HepG2 (cell line): ENCODE data around the gene OR8B2. TPM values are rescaled to one million over a fixed set of nuclear protein-coding genes. Genes with fewer than 3 reads are reported as not detected.
A peak's percentile ranks its signal among the peaks of the same experiment; 100 is the strongest.

Experiments
- ATAC-seq: fragments of 200-7000 bp; cut with Tn5 transposase; 3 replicates; pipeline ENCODE4 v1.9.1; 2020; ENCODE audit warnings: mild to moderate bottlenecking, moderate library complexity
- BruUV-seq: library from RNA; stranded (reverse); fragments of 400-500 nt; replicated peaks from 2 replicates; lab custom pipeline; 2021; lab: Mats Ljungman, UMichigan
- CTCF ChIA-PET: fragments of 300-600 bp; formaldehyde crosslinking; extraction: SDS; loops from one replicate; lab custom pipeline; 2021; ENCODE audit warnings: low total read pairs, inconsistent platforms, low intra/inter-chr PET ratio; lab: Yijun Ruan, JAX
- POLR2A ChIA-PET: fragments of 350-600 bp; sonication (Branson Sonifier 250); formaldehyde crosslinking; loops from one replicate; lab custom pipeline; 2020; ENCODE audit warnings: antibody characterized with exemption, inconsistent platforms; lab: Yijun Ruan, JAX
- DNase-seq: peaks from one replicate; pipeline ENCODE4 v3.0.0-alpha.2; 2015; ENCODE audit warnings: low spot score
- FAIRE-seq: peaks from 3 replicates; lab custom pipeline; 2011; peaks lifted over from hg19 to GRCh38; lab: Jason Lieb, UNC
- H2AFZ ChIP-seq: one replicate; pipeline ENCODE4 v1.6.1; 2011; ENCODE audit warnings: low read length, inconsistent platforms
- H3K27ac ChIP-seq: fragments of 300-600 bp; 3 replicates; pipeline ENCODE4 v1.8.0; 2011; ENCODE audit warnings: mixed run types, mild to moderate bottlenecking, mixed read lengths, low read length, inconsistent platforms; ENCODE audit not compliant: insufficient read depth; ENCODE audit errors: extremely low read length
- H3K27me3 ChIP-seq, 2 experiments: fragments of 200-600 bp in 1 of 2; 2 replicates in 1 of 2; 3 replicates in 1 of 2; pipeline versions ENCODE4 v1.6.0 to v1.8.0; 2011; ENCODE audit warnings: low read length in 2 of 2, mild to moderate bottlenecking in 2 of 2, moderate library complexity in 2 of 2, inconsistent platforms in 1 of 2; ENCODE audit not compliant: insufficient read depth in 2 of 2, control insufficient read depth in 1 of 2
- H3K36me3 ChIP-seq, 2 experiments: fragments of 200-600 bp in 1 of 2; replicated peaks in 1 of 2; 2 replicates in 1 of 2; 3 replicates in 1 of 2; pipeline versions ENCODE4 v1.5.1 to v1.8.0; 2011; ENCODE audit warnings: low read length in 2 of 2, inconsistent platforms in 1 of 2; ENCODE audit not compliant: insufficient read depth in 2 of 2, control insufficient read depth in 1 of 2
- H3K4me1 ChIP-seq: 2 replicates; pipeline ENCODE4 v1.5.1; 2012; ENCODE audit warnings: low read length, inconsistent platforms; ENCODE audit not compliant: insufficient read depth
- H3K4me2 ChIP-seq: 2 replicates; pipeline ENCODE4 v1.6.0; 2011; ENCODE audit warnings: low read depth, low read length, inconsistent platforms
- H3K4me3 ChIP-seq, 3 experiments: fragments of 200-600 bp in 1 of 3; sonication (generic), shearing (Covaris generic) in 1 of 3; replicated peaks in 1 of 3; 2 replicates each; pipeline ENCODE4 v1.5.1; 2011 to 2016; ENCODE audit warnings: low read length in 3 of 3, inconsistent platforms in 2 of 3, low read depth in 2 of 3, mild to moderate bottlenecking in 2 of 3, control low read depth in 1 of 3, mixed read lengths in 1 of 3; ENCODE audit not compliant: insufficient read depth in 1 of 3
- H3K79me2 ChIP-seq: one replicate; pipeline ENCODE4 v1.6.1; 2011; ENCODE audit warnings: low read length, inconsistent platforms; ENCODE audit not compliant: insufficient read depth
- H3K9ac ChIP-seq: 2 replicates; pipeline ENCODE4 v1.6.0; 2011; ENCODE audit warnings: mild to moderate bottlenecking, low read depth, low read length, inconsistent platforms; ENCODE audit not compliant: insufficient read depth
- H3K9me3 ChIP-seq: 2 replicates; pipeline ENCODE4 v1.5.1; 2012; ENCODE audit warnings: mild to moderate bottlenecking, low read length
- H4K20me1 ChIP-seq: 2 replicates; pipeline ENCODE4 v1.6.0; 2011; ENCODE audit warnings: inconsistent platforms, mild to moderate bottlenecking, low read length, moderate library complexity; ENCODE audit not compliant: insufficient read depth
- BHLHE40 ChIP-seq: IDR thresholded peaks from 2 replicates; pipeline ENCODE4 v1.6.1; 2011; ENCODE audit warnings: low read length, improper control_type of control experiment
- CEBPB ChIP-seq: IDR thresholded peaks from 2 replicates; pipeline ENCODE4 v1.6.1; 2011; ENCODE audit warnings: low read depth, low read length, improper control_type of control experiment, borderline replicate concordance
- FOXA3 ChIP-seq: IDR thresholded peaks from 2 replicates; pipeline ENCODE4 v1.6.1; 2016; ENCODE audit warnings: missing genetic modification reagents, missing compliant biosample characterization
- IKZF1 ChIP-seq: fragments of 450-650 bp; IDR thresholded peaks from 2 replicates; pipeline ENCODE4 v1.7.1; 2016
- KLF11 ChIP-seq: IDR thresholded peaks from 2 replicates; pipeline ENCODE4 v1.6.1; 2016; ENCODE audit warnings: missing compliant biosample characterization
- MAFK ChIP-seq, 2 experiments: IDR thresholded peaks in 1 of 2; conservative IDR thresholded peaks in 1 of 2; 2 replicates each; pipeline ENCODE4 v1.6.1; 2011; ENCODE audit warnings: improper control_type of control experiment in 2 of 2, low read length in 2 of 2
- SMC3 ChIP-seq: IDR thresholded peaks from 2 replicates; pipeline ENCODE4 v1.6.1; 2011; ENCODE audit warnings: low read length, improper control_type of control experiment
- ZNF660 ChIP-seq: sonication (generic); formaldehyde crosslinking; IDR thresholded peaks from 2 replicates; pipeline ENCODE4 v1.5.1; 2020; ENCODE audit warnings: mild to moderate bottlenecking, low read depth, missing genetic modification reagents, borderline replicate concordance
- ZNF75D ChIP-seq: sonication (generic); formaldehyde crosslinking; IDR thresholded peaks from 2 replicates; pipeline ENCODE4 v1.8.1; 2023; ENCODE audit warnings: missing genetic modification reagents, mild to moderate bottlenecking, borderline replicate concordance
- ZNF841 ChIP-seq: sonication (generic); formaldehyde crosslinking; IDR thresholded peaks from 2 replicates; pipeline ENCODE4 v1.8.1; 2023; ENCODE audit warnings: missing genetic modification reagents, borderline replicate concordance
- ZZZ3 ChIP-seq: sonication (generic); formaldehyde crosslinking; IDR thresholded peaks from 2 replicates; pipeline ENCODE4 v1.4.0; 2020; ENCODE audit warnings: missing genetic modification reagents, mild to moderate bottlenecking, borderline replicate concordance
- in situ Hi-C: cut with HindIII; loops from 2 replicates; pipeline ENCODE4 v1.10.0; 2017; ENCODE audit warnings: low pct_unique_long_range_greater_than_20kb; ENCODE audit not compliant: extremely low pct_ligation_motif_present
- intact Hi-C: fragments of 100-400 bp; cut with micrococcal nuclease; formaldehyde crosslinking; loops from one replicate; pipeline ENCODE4 v1.10.0; 2022; ENCODE audit not compliant: unreplicated experiment
- polyA plus RNA-seq, 8 experiments: library from polyadenylated mRNA; depleted of rRNA in 3 of 8; stranded (reverse) in 7 of 8; unstranded in 1 of 8; fragments of >200 nt; fragmentation: Illumina TruSeq in 4 of 8; extraction: Trizol in 4 of 8; gene quantifications; 2 replicates each; pipeline versions ENCODE4 v1.2.1 to v1.2.3, GENCODE V29; 2011 to 2016; ENCODE audit warnings: low read depth in 4 of 8, missing spikeins in 1 of 8, mixed read lengths in 1 of 8; ENCODE audit not compliant: insufficient read depth in 1 of 8
- total RNA-seq, 5 experiments: library from RNA; depleted of rRNA; stranded (reverse); fragments of >200 nt; fragmentation: Illumina TruSeq; extraction: Trizol; gene quantifications; 2 replicates each; pipeline ENCODE4 v1.2.3, GENCODE V29; 2016; ENCODE audit warnings: low read depth in 1 of 5
- TF ChIP-seq, protein P1 (sequence below): sonication (generic); formaldehyde crosslinking; IDR thresholded peaks from 2 replicates; pipeline ENCODE4 v1.5.0; 2020; ENCODE audit warnings: mild to moderate bottlenecking, missing genetic modification reagents, moderate library complexity
- TF ChIP-seq, protein P2 (sequence below): IDR thresholded peaks from 2 replicates; pipeline ENCODE4 v1.6.1; 2012; ENCODE audit warnings: low read depth, low read length, improper control_type of control experiment
- TF ChIP-seq, protein P3 (sequence below), 2 experiments: sonication (generic) in 1 of 2; formaldehyde crosslinking in 1 of 2; IDR thresholded peaks; 2 replicates each; pipeline versions ENCODE4 v1.5.1 to v1.6.1; 2011 to 2020; ENCODE audit warnings: borderline replicate concordance in 1 of 2, low read depth in 1 of 2, low read length in 1 of 2, mild to moderate bottlenecking in 1 of 2, missing genetic modification reagents in 1 of 2, moderate library complexity in 1 of 2

Gene OR8B2
- total and polyA plus RNA-seq, 2 of the 13 experiments (the other 11 are each of a cell fraction or from before 2014, with no cell fraction given), result not detected

DNA sequence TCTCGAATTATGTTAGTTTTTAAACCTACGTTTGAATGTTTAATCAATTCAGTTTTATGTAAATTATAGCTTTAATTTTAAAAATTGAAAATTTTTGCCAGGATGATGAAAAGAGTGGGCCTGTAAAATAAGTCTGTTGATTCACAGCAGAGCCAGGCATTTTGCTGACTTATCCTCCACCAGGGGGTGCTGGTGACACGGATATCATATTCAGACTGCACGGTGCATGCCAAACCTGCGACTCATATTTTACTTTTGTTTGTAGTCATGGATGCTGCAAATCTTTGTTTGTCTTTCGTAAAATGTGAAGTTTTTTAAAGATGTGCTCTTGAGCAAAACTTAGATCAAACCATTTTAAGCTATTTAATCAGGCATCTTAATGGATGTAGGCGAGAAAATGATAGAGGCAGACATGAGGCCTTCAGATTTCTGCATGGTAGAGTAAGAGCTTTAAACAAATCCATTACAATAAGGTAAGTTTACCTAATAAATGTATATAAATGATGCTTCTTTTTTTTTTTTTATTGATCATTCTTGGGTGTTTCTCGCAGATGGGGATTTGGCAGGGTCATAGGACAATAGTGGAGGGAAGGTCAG is 18.1 kb upstream of the OR8B2 start (continued):
- peak; percentile 45; the same call in 1 of the 2 replicates for TF ChIP-seq CEBPB
- TF ChIP-seq SMC3, result peak; percentile 56
- TF ChIP-seq IKZF1, result no peak
- TF ChIP-seq MAFK (conservative IDR thresholded peaks at IDR 0.05 in 1 of 2, IDR thresholded peaks at IDR 0.05 in 1 of 2; ENCODE audit: low read length in 2 of 2), result 0 out of 4 replicates have a peak, but pooled peaks have one; percentile 4 to 13
- TF ChIP-seq FOXA3 (CRISPR knock-in tag), result peak; percentile 26; the same call in 1 of the 2 replicates
- TF ChIP-seq, protein P1, sequence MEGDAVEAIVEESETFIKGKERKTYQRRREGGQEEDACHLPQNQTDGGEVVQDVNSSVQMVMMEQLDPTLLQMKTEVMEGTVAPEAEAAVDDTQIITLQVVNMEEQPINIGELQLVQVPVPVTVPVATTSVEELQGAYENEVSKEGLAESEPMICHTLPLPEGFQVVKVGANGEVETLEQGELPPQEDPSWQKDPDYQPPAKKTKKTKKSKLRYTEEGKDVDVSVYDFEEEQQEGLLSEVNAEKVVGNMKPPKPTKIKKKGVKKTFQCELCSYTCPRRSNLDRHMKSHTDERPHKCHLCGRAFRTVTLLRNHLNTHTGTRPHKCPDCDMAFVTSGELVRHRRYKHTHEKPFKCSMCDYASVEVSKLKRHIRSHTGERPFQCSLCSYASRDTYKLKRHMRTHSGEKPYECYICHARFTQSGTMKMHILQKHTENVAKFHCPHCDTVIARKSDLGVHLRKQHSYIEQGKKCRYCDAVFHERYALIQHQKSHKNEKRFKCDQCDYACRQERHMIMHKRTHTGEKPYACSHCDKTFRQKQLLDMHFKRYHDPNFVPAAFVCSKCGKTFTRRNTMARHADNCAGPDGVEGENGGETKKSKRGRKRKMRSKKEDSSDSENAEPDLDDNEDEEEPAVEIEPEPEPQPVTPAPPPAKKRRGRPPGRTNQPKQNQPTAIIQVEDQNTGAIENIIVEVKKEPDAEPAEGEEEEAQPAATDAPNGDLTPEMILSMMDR (CRISPR knock-in tag), result peak; percentile 68
- TF ChIP-seq, protein P2, sequence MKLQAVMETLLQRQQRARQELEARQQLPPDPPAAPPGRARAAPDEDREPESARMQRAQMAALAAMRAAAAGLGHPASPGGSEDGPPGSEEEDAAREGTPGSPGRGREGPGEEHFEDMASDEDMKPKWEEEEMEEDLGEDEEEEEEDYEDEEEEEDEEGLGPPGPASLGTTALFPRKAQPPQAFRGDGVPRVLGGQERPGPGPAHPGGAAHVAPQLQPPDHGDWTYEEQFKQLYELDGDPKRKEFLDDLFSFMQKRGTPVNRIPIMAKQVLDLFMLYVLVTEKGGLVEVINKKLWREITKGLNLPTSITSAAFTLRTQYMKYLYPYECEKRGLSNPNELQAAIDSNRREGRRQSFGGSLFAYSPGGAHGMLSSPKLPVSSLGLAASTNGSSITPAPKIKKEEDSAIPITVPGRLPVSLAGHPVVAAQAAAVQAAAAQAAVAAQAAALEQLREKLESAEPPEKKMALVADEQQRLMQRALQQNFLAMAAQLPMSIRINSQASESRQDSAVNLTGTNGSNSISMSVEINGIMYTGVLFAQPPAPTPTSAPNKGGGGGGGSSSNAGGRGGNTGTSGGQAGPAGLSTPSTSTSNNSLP, result 0 out of 2 replicates have a peak, but pooled peaks have one; percentile 29
- TF ChIP-seq, all 625 proteins: peak for 12

DNA sequence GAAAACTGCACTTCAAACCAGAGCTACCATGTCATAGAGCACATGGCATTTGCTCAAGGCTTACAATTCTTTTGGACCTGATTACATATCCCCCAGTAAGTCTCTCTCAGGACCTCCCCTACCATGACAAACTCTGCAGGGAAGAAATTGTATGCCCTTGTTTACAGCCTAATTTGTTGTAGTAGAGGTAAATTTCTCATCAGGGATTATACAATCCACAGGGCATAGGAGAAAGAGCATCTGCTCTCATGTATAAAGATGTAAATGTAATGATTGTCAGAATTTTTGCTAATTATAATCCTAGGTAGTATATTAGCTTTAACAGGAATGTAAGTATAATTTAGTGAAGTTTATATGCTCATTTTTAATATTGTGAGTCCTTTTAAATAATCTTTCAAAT is 14.6 kb upstream of the OR8B2 start, which contains the start of gene OR8B3:
OR8B3 (minus strand) TSS at position 101 of the 400 bp plus-strand sequence. CDS start 1,673 bp downstream, outside the sequence.
- H4K20me1 ChIP-seq, result no peaks in the 10 kb centered on the region
- no peaks in the 10 kb centered on the region for H3K27me3 ChIP-seq
- ChIA-PET POLR2A (no interaction called here), CTCF (no interaction called here)
- FAIRE-seq (no peak), DNase-seq (no peak), ATAC-seq (no peak)
- in situ Hi-C loops, result no loop called here
- TF ChIP-seq ZNF75D (CRISPR knock-in tag) (no peak), BHLHE40 (no peak), ZNF841 (no peak), ZNF660 (CRISPR knock-in tag) (no peak), KLF11 (no peak), ZZZ3 (no peak)
- TF ChIP-seq, protein P3, sequence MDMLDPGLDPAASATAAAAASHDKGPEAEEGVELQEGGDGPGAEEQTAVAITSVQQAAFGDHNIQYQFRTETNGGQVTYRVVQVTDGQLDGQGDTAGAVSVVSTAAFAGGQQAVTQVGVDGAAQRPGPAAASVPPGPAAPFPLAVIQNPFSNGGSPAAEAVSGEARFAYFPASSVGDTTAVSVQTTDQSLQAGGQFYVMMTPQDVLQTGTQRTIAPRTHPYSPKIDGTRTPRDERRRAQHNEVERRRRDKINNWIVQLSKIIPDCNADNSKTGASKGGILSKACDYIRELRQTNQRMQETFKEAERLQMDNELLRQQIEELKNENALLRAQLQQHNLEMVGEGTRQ (IDR thresholded peaks at IDR 0.05; ENCODE audit: low read depth, low read length), result no peak
- TF ChIP-seq, protein P3 (CRISPR knock-in tag; IDR thresholded peaks at IDR 0.05; ENCODE audit: borderline replicate concordance), result no peak
- no peak within 1 kb of the TSS for H3K4me3 ChIP-seq
- no peaks in the 10 kb centered on the region for H3K79me2 ChIP-seq
- H3K4me1 ChIP-seq, result no peaks in the 10 kb centered on the region
- no peak within 1 kb of the TSS for H3K27ac ChIP-seq
- H2AFZ ChIP-seq, result no peak within 1 kb of the TSS
- H3K9me3 ChIP-seq, result no peaks in the 10 kb centered on the region
- intact Hi-C loops, result no loop called here
- H3K36me3 ChIP-seq, result no peaks in the 10 kb centered on the region
- BruUV-seq, result no TSS peak
- no peak within 1 kb of the TSS for H3K9ac ChIP-seq
- H3K4me2 ChIP-seq, result no peak within 1 kb of the TSS
